IPS DF 19.7 (cell line): ENCODE measurements around the gene SETD1A.
"Not testable (repeated sequence)": the region's sequence is repeated elsewhere in the genome, so short reads cannot be mapped to it uniquely, and the experiment has no call there.

Experiments used
- DNase-seq: peaks from one replicate; pipeline ENCODE4 v3.0.0-alpha.2; 2013; ENCODE audit warnings: low read depth, low spot score

SETD1A gene

GRCh38 chr16:30998852-30999761 lies 41.6 kb downstream of the SETD1A start:
- no peak for DNase-seq

GRCh38 chr16:31000671-31001382 lies 43.3 kb downstream of the SETD1A start:
- no peak for DNase-seq

GRCh38 chr16:31001507-31002249 lies 44.1 kb downstream of the SETD1A start:
- no peak for DNase-seq

GRCh38 chr16:31002250-31002700 lies 44.7 kb downstream of the SETD1A start:
- DNase-seq, result no peak

- DNase-seq, result no peak
These were observed 45.3 kb downstream of the SETD1A start for GRCh38 chr16:31002862-31003341.

- no peak for DNase-seq
These were observed 46.2 kb downstream of the SETD1A start for GRCh38 chr16:31003744-31004143.

- no peak for DNase-seq
These were observed 47.1 kb downstream of the SETD1A start for GRCh38 chr16:31004658-31005057.

GRCh38 chr16:31005350-31006085 lies 48.0 kb downstream of the SETD1A start:
- no peak for DNase-seq

- no peak for DNase-seq
These were observed 48.5 kb downstream of the SETD1A start for GRCh38 chr16:31006086-31006385.

GRCh38 chr16:31006589-31006988 lies 49.0 kb downstream of the SETD1A start:
- DNase-seq, result no peak

GRCh38 chr16:31007684-31008083 lies 50.1 kb downstream of the SETD1A start:
- no peak for DNase-seq

- DNase-seq, result no peak
These were observed 50.6 kb downstream of the SETD1A start for GRCh38 chr16:31008149-31008548.

GRCh38 chr16:31008551-31008950 lies 51.0 kb downstream of the SETD1A start:
- DNase-seq, result no peak

GRCh38 chr16:31009120-31009519 lies 51.6 kb downstream of the SETD1A start:
- no peak for DNase-seq

GRCh38 chr16:31009894-31010584 lies 52.5 kb downstream of the SETD1A start:
- no peak for DNase-seq

- no peak for DNase-seq
These were observed 53.2 kb downstream of the SETD1A start, which contains the start of gene STX1B for GRCh38 chr16:31010585-31011325. Gene STX1B (minus strand): TSS chr16:31010638. CDS start chr16:31010396, 242 bp downstream.

GRCh38 chr16:31011815-31012214 lies 54.3 kb downstream of the SETD1A start:
- DNase-seq, result not testable (repeated sequence)

- DNase-seq, result not testable (repeated sequence)
These were observed 55.7 kb downstream of the SETD1A start for GRCh38 chr16:31013292-31013691.

GRCh38 chr16:31016018-31016417 lies 58.5 kb downstream of the SETD1A start:
- no peak for DNase-seq

GRCh38 chr16:31017756-31018155 lies 60.2 kb downstream of the SETD1A start:
- DNase-seq, result not testable (repeated sequence)
